Measurements from ENCODE around the gene EVI5.
"Not testable (repeated sequence)": the region's sequence is repeated elsewhere in the genome, so short reads cannot be mapped to it uniquely, and the experiment has no call there.

EVI5 gene

DNA sequence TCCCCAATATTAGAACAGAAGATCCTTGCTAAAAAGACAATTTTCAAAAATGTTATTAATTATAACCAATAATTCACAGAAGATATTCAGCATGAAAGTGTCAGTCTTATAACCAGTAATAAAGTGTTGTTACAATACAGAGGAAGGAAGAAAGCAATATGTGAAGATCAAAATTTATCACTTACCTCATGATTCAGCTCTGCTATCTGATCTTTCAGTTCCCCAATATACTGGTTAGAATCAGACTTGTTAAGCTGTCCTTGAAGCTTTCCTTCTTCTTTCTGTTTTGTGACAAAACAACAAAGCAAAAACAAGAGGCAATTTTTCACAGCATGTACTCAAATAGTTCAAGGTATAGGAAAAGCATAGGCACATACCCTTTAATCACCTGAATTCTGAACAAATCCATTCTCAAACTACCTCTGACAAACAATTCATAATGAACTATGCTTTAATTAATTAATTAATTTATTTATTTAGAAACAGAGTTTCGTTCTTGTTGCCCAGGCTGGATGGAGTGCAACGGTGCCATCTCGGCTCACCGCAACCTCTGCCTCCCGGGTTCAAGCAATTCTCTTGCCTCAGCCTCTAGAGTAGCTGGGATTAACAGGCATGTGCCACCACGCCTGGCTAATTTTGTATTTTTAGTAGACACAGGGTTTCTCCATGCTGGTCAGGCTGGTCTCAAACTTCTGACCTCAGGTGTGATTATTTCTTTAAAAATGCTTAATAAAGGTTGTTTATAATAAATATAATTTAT lies 221.3 kb downstream of the EVI5 start:
- Mint-ChIP-seq H3K4me3 (no peak overlapping the region), H3K4me1 (no peaks in the 10 kb centered on the region), H3K36me3 (peaks cover 10% of the 10 kb centered on the region), H3K9me3 (no peaks in the 10 kb centered on the region), H3K27ac (peak overlapping the region; percentile 53), H3K27me3 (no peaks in the 10 kb centered on the region)
- ATAC-seq = peak; percentile 82

DNA sequence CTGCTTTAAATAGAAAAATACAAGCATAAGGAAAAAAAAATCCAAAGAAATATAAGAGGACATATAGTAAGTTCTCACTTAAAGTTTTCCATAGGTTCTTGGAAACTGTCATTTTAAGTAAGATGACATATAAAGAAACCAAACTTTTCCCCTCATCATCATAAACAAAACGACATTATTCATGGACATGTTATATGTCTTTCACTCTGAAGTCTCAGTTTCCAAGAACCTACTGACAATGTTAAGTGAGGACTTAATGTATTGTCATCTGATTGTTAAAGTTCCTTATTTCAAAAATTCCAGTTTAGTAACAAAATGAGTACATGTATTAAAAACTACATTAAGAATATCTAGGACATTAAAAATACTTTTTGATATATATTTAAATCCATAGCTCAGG lies 228.6 kb downstream of the EVI5 start:
- no peak overlapping the region for H3K4me3 Mint-ChIP-seq
- no peak for ATAC-seq
- no peaks in the 10 kb centered on the region for H3K27me3 Mint-ChIP-seq
- H3K9me3 Mint-ChIP-seq = no peaks in the 10 kb centered on the region
- H3K27ac Mint-ChIP-seq = no peak overlapping the region
- peaks cover 24% of the 10 kb centered on the region for H3K36me3 Mint-ChIP-seq
- peaks cover 6% of the 10 kb centered on the region for H3K4me1 Mint-ChIP-seq

DNA sequence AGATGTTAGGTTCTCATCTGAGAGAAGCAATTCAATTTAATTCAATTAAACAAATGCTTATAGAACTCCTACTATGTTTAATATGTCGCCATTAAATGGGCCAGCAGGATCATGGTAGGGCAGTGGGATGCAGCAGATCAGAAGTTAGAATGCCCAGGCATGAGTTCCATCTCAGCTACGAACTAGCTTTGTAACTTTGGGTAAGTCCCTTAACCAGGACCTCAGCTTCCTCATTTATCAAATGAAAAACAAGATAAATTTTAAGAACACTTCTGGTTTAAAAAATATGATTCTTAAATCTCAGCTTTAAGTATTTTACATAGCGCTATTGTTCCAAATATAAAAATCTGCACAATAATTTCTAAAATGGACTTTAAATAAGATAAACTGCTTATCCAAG lies 230.7 kb downstream of the EVI5 start:
- H3K9me3 Mint-ChIP-seq = no peaks in the 10 kb centered on the region
- no peak for ATAC-seq

DNA sequence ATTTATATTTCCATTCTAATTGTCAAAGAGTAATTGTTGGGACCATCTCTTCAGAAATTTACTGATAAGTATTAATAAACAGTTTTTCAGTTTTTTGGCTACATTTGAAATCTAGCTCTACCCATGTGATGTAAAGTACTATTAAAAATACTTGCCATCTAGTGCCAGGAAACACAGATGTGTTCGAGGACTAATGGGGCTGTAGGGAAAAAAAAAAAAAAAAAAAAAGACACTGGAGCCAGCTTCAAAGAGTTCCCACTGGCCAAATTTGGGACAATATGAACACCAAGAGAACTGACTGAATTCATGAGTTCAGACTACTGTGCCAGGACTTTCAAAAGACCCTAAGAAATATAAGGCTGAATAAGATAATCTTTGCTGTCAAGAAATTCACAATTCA lies 233.0 kb downstream of the EVI5 start:
- Mint-ChIP-seq H3K27me3 (no peaks in the 10 kb centered on the region), H3K4me3 (no peak overlapping the region), H3K36me3 (peaks cover 17% of the 10 kb centered on the region), H3K27ac (no peak overlapping the region), H3K4me1 (peaks cover 6% of the 10 kb centered on the region), H3K9me3 (no peaks in the 10 kb centered on the region)
- no peak for ATAC-seq

More for the DNA sequence above, 230.7 kb downstream of the EVI5 start:
- H3K27ac Mint-ChIP-seq = no peak overlapping the region
- no peaks in the 10 kb centered on the region for H3K27me3 Mint-ChIP-seq
- peaks cover 6% of the 10 kb centered on the region for H3K4me1 Mint-ChIP-seq
- no peak overlapping the region for H3K4me3 Mint-ChIP-seq
- H3K36me3 Mint-ChIP-seq = peaks cover 25% of the 10 kb centered on the region

DNA sequence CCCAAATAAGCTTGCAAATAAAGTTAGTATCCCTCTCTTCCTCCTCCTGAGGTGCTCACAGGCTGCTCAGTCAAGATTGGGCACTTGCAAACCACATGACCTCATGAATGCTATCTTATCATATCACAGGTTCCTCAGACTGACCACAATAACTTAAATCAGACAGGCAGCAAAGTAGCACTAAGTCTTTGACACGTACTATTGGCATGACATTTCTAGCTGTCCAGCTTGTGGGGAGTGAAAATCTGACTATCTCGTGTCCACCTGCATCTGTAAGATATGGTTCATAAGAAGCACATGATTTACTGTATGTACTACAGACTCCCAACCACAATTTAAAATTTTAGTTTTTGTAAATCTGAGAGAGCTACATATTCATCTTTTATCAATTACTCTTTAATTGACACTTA lies 240.1 kb downstream of the EVI5 start:
- H3K4me3 Mint-ChIP-seq = no peak overlapping the region
- no peaks in the 10 kb centered on the region for H3K9me3 Mint-ChIP-seq
- no peaks in the 10 kb centered on the region for H3K27me3 Mint-ChIP-seq
- no peak overlapping the region for H3K27ac Mint-ChIP-seq
- ATAC-seq = no peak
- peaks cover 38% of the 10 kb centered on the region for H3K36me3 Mint-ChIP-seq
- peaks cover 5% of the 10 kb centered on the region for H3K4me1 Mint-ChIP-seq

DNA sequence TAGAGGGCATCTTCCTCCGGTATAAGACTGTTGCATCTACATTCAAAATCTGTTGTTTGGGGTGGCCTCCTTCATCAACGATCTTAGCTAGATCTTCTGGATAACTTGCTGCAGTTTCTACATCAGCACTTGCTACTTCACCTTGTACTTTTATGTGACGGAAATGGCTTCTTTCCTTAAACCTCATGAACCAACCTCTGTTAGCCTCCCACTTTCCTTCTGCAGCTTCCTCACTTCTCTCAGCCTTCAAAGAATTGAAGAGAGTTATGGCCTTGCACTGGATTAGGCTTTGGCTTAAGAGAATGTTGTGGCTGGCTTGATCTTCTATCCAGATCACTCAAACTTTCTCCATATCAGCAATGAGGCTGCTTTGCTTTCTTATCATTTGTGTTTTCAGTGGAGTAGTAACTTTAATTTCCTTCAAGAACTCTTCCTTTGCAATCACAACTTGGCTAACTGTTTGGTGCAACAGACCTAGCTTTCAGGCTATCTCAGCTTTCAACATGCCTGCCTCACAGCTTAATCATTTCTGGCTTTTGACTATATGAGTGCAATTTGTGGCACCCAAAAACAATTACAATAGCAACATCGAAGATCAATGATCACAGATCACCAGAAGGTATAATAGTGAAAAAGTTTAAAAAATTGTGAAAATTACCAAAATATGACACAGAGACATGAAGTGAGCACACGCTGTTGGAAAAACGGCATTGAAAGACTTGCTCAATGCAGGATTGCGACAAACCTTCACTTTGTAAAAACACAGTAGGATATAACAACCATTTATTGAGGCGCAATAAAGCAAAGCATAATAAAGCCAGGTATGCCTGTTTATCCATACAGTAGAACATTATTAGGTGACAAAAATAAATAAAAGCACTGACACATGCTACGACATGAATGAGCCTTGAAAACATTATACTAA lies 241.5 kb downstream of the EVI5 start:
- H3K27ac Mint-ChIP-seq = peak overlapping the region; percentile 38
- H3K4me1 Mint-ChIP-seq = peaks cover 11% of the 10 kb centered on the region
- no peaks in the 10 kb centered on the region for H3K27me3 Mint-ChIP-seq
- no peak overlapping the region for H3K4me3 Mint-ChIP-seq
- ATAC-seq = no peak
- H3K36me3 Mint-ChIP-seq = peaks cover 35% of the 10 kb centered on the region
- H3K9me3 Mint-ChIP-seq = no peaks in the 10 kb centered on the region

DNA sequence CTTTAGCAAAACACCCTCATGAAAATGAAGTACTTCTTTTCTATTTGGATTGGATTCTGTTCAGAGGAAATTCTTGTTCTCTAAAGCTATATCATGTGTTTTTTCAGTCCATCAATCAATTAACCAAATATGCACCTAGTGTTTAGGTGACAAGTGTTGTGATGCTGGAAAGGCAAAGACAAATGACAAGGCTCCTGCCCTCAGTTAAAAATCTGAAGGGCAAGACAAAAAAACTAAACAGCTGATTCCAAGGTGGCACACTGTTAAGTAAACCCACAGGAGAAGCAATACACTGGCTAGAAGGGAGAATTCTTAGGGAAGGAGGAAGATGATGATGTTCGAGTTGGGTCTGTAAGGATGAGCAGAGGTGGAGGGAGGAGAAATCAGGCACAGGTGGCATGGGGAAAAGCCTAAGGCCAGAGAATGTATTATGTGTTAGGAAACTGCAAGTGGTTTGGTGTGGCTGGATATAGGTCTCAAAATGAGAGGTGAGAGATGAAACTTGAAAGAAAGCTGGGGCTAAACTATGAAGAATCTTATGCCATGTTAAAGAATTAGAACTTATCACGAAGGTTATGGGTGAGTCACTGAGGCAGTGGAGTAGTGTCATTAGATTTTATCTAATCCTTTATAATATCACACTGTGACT lies 246.4 kb downstream of the EVI5 start:
- H3K9me3 Mint-ChIP-seq = peaks cover 3% of the 10 kb centered on the region
- ATAC-seq = peak; percentile 60
- H3K4me3 Mint-ChIP-seq = peak overlapping the region; percentile 34
- no peaks in the 10 kb centered on the region for H3K27me3 Mint-ChIP-seq
- H3K36me3 Mint-ChIP-seq = peaks cover 26% of the 10 kb centered on the region
- H3K27ac Mint-ChIP-seq = peak overlapping the region; percentile 87
- peaks cover 23% of the 10 kb centered on the region for H3K4me1 Mint-ChIP-seq

DNA sequence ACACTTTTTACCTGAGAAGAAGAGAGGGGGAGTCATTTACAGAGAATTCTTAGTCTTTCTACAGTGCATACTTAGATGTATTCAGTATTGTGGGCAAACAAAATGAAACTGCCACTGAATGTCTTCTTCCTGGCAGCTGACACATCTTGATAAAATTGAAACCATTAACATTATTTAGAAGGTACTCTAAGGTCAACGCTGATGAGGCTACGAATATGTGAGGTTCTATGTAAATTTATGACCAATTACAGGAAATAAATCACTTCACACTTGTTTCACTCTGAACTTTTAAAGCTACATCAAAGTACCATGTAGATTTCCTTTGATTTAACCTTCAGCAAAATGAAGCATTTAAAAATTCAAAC lies 246.9 kb downstream of the EVI5 start:
- ATAC-seq = peak; percentile 87
- Mint-ChIP-seq H3K27me3 (no peaks in the 10 kb centered on the region), H3K36me3 (peaks cover 27% of the 10 kb centered on the region), H3K4me3 (no peak overlapping the region), H3K27ac (peak overlapping the region; percentile 87), H3K9me3 (peaks cover 3% of the 10 kb centered on the region), H3K4me1 (peaks cover 23% of the 10 kb centered on the region)

DNA sequence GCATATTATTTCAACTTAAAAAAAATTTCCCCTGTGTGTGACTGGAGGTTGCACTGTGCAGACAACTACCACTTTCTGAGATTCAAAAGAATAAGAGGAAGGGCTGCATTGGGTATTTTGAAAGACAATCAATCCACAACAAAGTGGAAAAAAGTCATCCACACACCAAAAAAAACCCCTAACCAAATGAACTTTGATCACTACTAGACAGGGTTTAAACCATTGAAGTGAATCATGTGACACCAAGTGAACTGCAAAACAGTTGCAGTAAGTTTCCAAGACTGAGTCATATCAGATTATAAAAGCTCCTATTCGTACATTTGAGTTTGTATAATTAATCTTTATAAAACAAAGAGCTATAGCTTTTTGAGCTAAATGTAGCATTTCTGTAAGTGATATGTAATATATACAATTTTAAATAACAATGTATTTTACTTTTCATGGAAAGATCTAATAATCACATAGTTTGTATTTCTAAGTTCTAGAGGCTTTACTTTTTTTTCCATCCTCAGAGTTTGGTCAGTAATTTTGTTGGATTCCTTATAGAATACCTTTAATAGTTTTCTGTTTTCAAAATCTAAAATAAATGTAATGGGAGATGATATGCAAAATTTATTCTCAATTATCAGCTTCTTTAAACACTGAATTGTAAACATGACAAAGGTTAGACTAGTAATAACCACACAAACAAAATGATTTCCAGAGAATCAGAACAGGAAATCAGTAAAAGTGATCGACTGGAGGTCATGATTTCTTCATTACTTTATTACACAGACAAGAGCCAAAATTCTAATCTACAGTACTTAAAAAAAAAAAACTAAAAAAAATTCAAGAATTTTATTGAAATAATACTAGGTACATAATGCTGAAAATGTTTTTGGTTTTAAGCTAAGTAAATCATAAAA lies 247.7 kb downstream of the EVI5 start:
- Mint-ChIP-seq H3K27ac (peak overlapping the region; percentile 87), H3K4me1 (peaks cover 31% of the 10 kb centered on the region), H3K36me3 (peaks cover 31% of the 10 kb centered on the region), H3K9me3 (peaks cover 3% of the 10 kb centered on the region), H3K4me3 (peak overlapping the region; percentile 39), H3K27me3 (no peaks in the 10 kb centered on the region)
- peak; percentile 89 for ATAC-seq

DNA sequence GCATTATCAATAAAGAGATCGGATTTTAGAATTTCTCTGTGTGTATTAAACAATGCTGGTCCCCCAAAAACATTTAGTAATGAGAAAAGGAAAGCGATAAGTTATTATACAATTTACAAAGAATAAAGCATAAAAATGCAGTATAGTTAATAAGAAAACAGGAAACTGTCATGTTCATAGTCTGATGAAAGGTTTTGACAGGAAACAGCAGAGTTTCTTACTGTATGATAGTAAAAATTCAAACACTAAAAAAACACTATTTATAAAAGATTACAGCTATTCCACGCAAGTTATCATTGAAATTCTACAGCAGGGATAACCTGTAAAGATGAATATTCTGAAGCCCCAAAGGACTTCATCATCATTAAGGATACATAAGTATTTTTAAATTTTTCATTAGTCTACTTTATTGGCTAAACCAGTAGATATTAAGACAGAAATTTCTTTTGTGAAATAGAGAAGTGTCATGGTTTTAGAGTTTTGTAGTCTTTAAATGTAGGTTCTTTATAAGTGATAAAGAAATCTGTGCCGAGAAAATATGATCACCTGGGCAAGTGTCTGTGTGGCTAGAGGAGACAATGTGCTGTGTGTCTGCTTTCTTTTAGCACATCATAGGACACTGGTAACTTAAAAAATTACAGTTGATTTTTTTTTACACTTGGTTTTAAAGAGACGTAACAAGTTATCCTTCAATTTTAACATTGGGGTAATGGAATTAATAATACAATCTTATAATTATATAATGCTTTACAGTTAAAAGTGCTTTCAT lies 248.5 kb downstream of the EVI5 start:
- Mint-ChIP-seq H3K27me3 (no peaks in the 10 kb centered on the region), H3K27ac (peak overlapping the region; percentile 87), H3K4me1 (peaks cover 32% of the 10 kb centered on the region), H3K4me3 (no peak overlapping the region), H3K9me3 (peaks cover 3% of the 10 kb centered on the region), H3K36me3 (peaks cover 29% of the 10 kb centered on the region)
- ATAC-seq = peak; percentile 31

DNA sequence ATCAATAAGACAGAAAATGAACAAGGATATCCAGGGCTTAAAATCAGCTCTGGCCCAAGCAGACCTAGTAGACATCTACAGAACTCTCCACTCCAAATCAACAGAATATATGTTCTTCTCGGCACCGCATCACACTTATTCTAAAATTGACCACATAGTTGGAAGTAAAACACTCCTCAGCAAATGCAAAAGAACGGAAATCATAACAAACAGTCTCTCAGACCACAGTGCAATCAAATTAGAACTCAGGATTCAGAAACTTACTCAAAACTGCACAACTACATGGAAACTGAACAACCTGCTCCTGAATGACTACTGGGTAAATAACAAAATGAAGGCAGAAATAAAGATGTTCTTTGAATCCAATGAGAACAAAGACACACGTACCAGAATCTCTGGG lies 252.5 kb downstream of the EVI5 start:
- H3K4me1 Mint-ChIP-seq = peaks cover 19% of the 10 kb centered on the region
- peak overlapping the region; percentile 42 for H3K27ac Mint-ChIP-seq
- H3K27me3 Mint-ChIP-seq, ATAC-seq, H3K9me3 Mint-ChIP-seq, H3K4me3 Mint-ChIP-seq: not testable (repeated sequence)
- H3K36me3 Mint-ChIP-seq = peaks cover 38% of the 10 kb centered on the region

DNA sequence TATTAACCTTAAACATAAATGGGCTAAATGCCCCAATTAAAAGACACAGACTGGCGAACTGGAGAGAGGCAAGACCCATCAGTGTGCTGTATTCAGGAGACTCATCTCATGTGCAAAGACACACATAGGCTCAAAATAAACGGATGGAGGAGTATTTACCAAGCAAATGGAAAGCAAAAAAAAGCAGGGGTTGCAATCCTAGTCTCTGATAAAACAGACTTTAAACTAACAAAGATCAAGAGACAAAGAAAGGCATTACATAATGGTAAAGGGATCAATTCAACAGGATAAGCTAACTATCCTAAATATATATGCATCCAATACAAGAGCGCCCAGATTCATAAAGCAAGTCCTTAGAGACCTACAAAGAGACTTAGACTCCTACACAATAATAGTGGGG lies 253.0 kb downstream of the EVI5 start:
- H3K4me3 Mint-ChIP-seq, H3K27me3 Mint-ChIP-seq, H3K9me3 Mint-ChIP-seq, ATAC-seq: not testable (repeated sequence)
- Mint-ChIP-seq H3K36me3 (peaks cover 38% of the 10 kb centered on the region), H3K27ac (peak overlapping the region; percentile 42), H3K4me1 (peaks cover 19% of the 10 kb centered on the region)

DNA sequence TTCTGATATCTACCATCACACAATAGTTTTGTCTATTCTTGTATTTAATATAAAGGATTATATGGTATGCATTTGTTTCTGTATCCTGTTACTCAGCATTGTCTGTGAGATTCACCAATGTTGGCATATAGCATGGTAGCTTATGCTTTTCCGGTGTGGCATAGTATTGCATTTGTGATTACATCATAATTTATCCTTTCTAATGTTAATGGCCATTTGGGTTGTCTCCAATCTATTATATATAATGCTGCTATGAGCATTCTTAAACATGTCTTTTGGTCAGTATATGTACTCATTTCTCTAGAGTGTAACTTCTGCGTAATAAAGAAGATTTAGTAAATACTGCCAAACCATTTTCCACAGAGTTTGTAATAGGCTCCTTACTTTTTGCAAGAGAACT lies 257.2 kb downstream of the EVI5 start:
- peaks cover 6% of the 10 kb centered on the region for H3K4me1 Mint-ChIP-seq
- ATAC-seq = no peak
- H3K27ac Mint-ChIP-seq = no peak overlapping the region
- H3K36me3 Mint-ChIP-seq = peaks cover 24% of the 10 kb centered on the region
- H3K27me3 Mint-ChIP-seq = no peaks in the 10 kb centered on the region
- no peaks in the 10 kb centered on the region for H3K9me3 Mint-ChIP-seq
- no peak overlapping the region for H3K4me3 Mint-ChIP-seq

Measured in stimulated activated memory B cell treated with anti-CD40 and anti-IgM and Interleukin-4, amounts not matched to agents 10 μg/mL and 1 μg/mL and 100 μg/mL, for 72 hours (primary cell).